Measurements from ENCODE around the gene MCM5.

The MCM5 gene

GRCh38 chr22:35386670-35387288, 13.2 kb upstream of the MCM5 start:
- Histone ChIP-seq H3K27ac (ENCODE audit: low read length) (no peak overlapping the region), H3K9me2 (replicated peaks; ENCODE audit: insufficient read depth, low read length) (no peaks in the 10 kb centered on the region), H3K4me2 (ENCODE audit: low read depth, low read length) (no peak overlapping the region), H3K79me2 (ENCODE audit: low read length) (no peaks in the 10 kb centered on the region), H3K27me3 (replicated peaks; ENCODE audit: insufficient read depth, low read length) (no peaks in the 10 kb centered on the region), H2AFZ (ENCODE audit: low read length) (no peak overlapping the region), H4K20me1 (ENCODE audit: insufficient read depth, low read length) (no peaks in the 10 kb centered on the region), H3K9me3 (replicated peaks; ENCODE audit: insufficient read depth, low read length) (no peaks in the 10 kb centered on the region), H3K4me3 (ENCODE audit: low read length) (no peak overlapping the region), H3K4me1 (ENCODE audit: low read length) (peaks cover 7% of the 10 kb centered on the region; the same call in 1 of the 2 replicates), H3F3A (ENCODE audit: insufficient read depth, low read length) (0 out of 2 replicates have a peak, but pooled peaks cover under 1% of the 10 kb centered on the region), H3K9ac (ENCODE audit: low read length) (no peak overlapping the region), H3K36me3 (replicated peaks; ENCODE audit: insufficient read depth, low read length) (no peaks in the 10 kb centered on the region)
- DNase-seq, result no peak
- TF ChIP-seq EZH2 (optimal IDR thresholded peaks at IDR 0.05; ENCODE audit: low read depth, low read length) (no peak), EZH2phosphoT487 (IDR thresholded peaks at IDR 0.05; ENCODE audit: low read length) (no peak), CTCF (IDR thresholded peaks at IDR 0.05; ENCODE audit: low read length) (no peak)

- no peaks in the 10 kb centered on the region for H3K36me3 ChIP-seq (replicated peaks; ENCODE audit: insufficient read depth, low read length)
- H4K20me1 ChIP-seq (ENCODE audit: insufficient read depth, low read length), result no peaks in the 10 kb centered on the region
- DNase-seq, result no peak
- no peak overlapping the region for H3K4me2 ChIP-seq (ENCODE audit: low read depth, low read length)
- no peaks in the 10 kb centered on the region for H3F3A ChIP-seq (ENCODE audit: insufficient read depth, low read length)
- no peaks in the 10 kb centered on the region for H3K27me3 ChIP-seq (replicated peaks; ENCODE audit: insufficient read depth, low read length)
- H3K4me1 ChIP-seq (ENCODE audit: low read length), result peaks cover 10% of the 10 kb centered on the region; the same call in 1 of the 2 replicates
- no peaks in the 10 kb centered on the region for H3K9me3 ChIP-seq (replicated peaks; ENCODE audit: insufficient read depth, low read length)
- H3K27ac ChIP-seq (ENCODE audit: low read length), result no peak overlapping the region
- no peak overlapping the region for H2AFZ ChIP-seq (ENCODE audit: low read length)
- H3K9me2 ChIP-seq (replicated peaks; ENCODE audit: insufficient read depth, low read length), result no peaks in the 10 kb centered on the region
- TF ChIP-seq CTCF (IDR thresholded peaks at IDR 0.05; ENCODE audit: low read length) (no peak), EZH2 (optimal IDR thresholded peaks at IDR 0.05; ENCODE audit: low read depth, low read length) (no peak), EZH2phosphoT487 (IDR thresholded peaks at IDR 0.05; ENCODE audit: low read length) (no peak)
- no peaks in the 10 kb centered on the region for H3K79me2 ChIP-seq (ENCODE audit: low read length)
- no peak overlapping the region for H3K9ac ChIP-seq (ENCODE audit: low read length)
- H3K4me3 ChIP-seq (ENCODE audit: low read length), result no peak overlapping the region
Observed at GRCh38 chr22:35390933-35391332, 9.0 kb upstream of the MCM5 start.

- TF ChIP-seq EZH2phosphoT487 (IDR thresholded peaks at IDR 0.05; ENCODE audit: low read length) (no peak), EZH2 (optimal IDR thresholded peaks at IDR 0.05; ENCODE audit: low read depth, low read length) (no peak), CTCF (IDR thresholded peaks at IDR 0.05; ENCODE audit: low read length) (no peak)
- no peak overlapping the region; the same call in 1 of the 2 replicates for H3K27ac ChIP-seq (ENCODE audit: low read length)
- H3K4me2 ChIP-seq (ENCODE audit: low read depth, low read length), result no peak overlapping the region
- no peaks in the 10 kb centered on the region for H3K27me3 ChIP-seq (replicated peaks; ENCODE audit: insufficient read depth, low read length)
- no peaks in the 10 kb centered on the region for H3K9me3 ChIP-seq (replicated peaks; ENCODE audit: insufficient read depth, low read length)
- peaks cover 10% of the 10 kb centered on the region; the same call in 1 of the 2 replicates for H3K4me1 ChIP-seq (ENCODE audit: low read length)
- no peak overlapping the region for H2AFZ ChIP-seq (ENCODE audit: low read length)
- no peaks in the 10 kb centered on the region for H3K36me3 ChIP-seq (replicated peaks; ENCODE audit: insufficient read depth, low read length)
- H3K9ac ChIP-seq (ENCODE audit: low read length), result no peak overlapping the region
- no peak overlapping the region for H3K4me3 ChIP-seq (ENCODE audit: low read length)
- H3F3A ChIP-seq (ENCODE audit: insufficient read depth, low read length), result no peaks in the 10 kb centered on the region
- peak; percentile 37 for DNase-seq
- no peaks in the 10 kb centered on the region for H3K79me2 ChIP-seq (ENCODE audit: low read length)
- H3K9me2 ChIP-seq (replicated peaks; ENCODE audit: insufficient read depth, low read length), result no peaks in the 10 kb centered on the region
- H4K20me1 ChIP-seq (ENCODE audit: insufficient read depth, low read length), result no peaks in the 10 kb centered on the region
Observed at GRCh38 chr22:35392357-35392756, 7.6 kb upstream of the MCM5 start.
